Right lobe of liver (tissue), 6 donors: ENCODE data around the gene RECK. TPM values are rescaled to one million over a fixed set of nuclear protein-coding genes. Genes with fewer than 3 reads are reported as not detected.

ENCODE experiments used
- ATAC-seq, 4 donors: fragments of 200-7000 bp; cut with Tn5 transposase; one replicate each; pipeline ENCODE4 v1.9.1; 2020; ENCODE audit warnings: mild to moderate bottlenecking in 4 of 4, moderate library complexity in 4 of 4
- DNase-seq, 3 donors: peaks; one replicate each; pipeline ENCODE4 v3.0.0-alpha.2; 2020
- H3K27ac ChIP-seq, 3 donors: fragments of 200-600 bp; one replicate each; pipeline ENCODE4 v1.8.0; 2022
- H3K27me3 ChIP-seq, 2 donors: fragments of 200-600 bp; one replicate each; pipeline ENCODE4 v1.8.0; 2022
- H3K36me3 ChIP-seq, 4 donors: fragments of 200-600 bp; sonication (generic) in 1 of 4; one replicate each; pipeline versions ENCODE4 v1.5.1 to v1.8.0; 2017 to 2022; ENCODE audit warnings: control low read depth in 1 of 4
- H3K4me1 ChIP-seq, 4 donors: fragments of 200-600 bp; sonication (generic) in 1 of 4; one replicate each; pipeline versions ENCODE4 v1.5.1 to v1.8.0; 2017 to 2022; ENCODE audit warnings: control low read depth in 1 of 4
- H3K4me3 ChIP-seq, 3 donors: fragments of 200-600 bp; one replicate each; pipeline ENCODE4 v1.8.0; 2022
- H3K9me3 ChIP-seq, 4 donors: fragments of 200-600 bp; sonication (generic) in 1 of 4; one replicate each; pipeline versions ENCODE4 v1.5.1 to v1.8.0; 2017 to 2022; ENCODE audit warnings: control low read depth in 1 of 4
- CTCF ChIP-seq, 4 donors: fragments of 200-600 bp in 3 of 4; fragments of 450-650 bp in 1 of 4; IDR thresholded peaks; one replicate each; pipeline versions ENCODE4 v1.5.1 to v1.8.0; 2016 to 2022; ENCODE audit warnings: antibody characterized with exemption in 4 of 4, mild to moderate bottlenecking in 2 of 4
- POLR2A ChIP-seq: fragments of 450-650 bp; IDR thresholded peaks from one replicate; pipeline ENCODE4 v1.6.1; 2017; ENCODE audit warnings: antibody characterized with exemption, mild to moderate bottlenecking
- WGBS: methylation state at CpG from one replicate; pipeline ENCODE4 v1.1.6; 2018; ENCODE audit warnings: low coverage, low lambda C conversion rate; ENCODE audit not compliant: insufficient coverage; ENCODE audit errors: missing lambda C conversion rate; 5-methylcytosine and 5-hydroxymethylcytosine counted together
- intact Hi-C, 2 donors: fragments of 100-400 bp; cut with DNase I; formaldehyde crosslinking; loops; one replicate each; pipeline versions ENCODE4 v1.11.2 to v1.14.1; 2022
- total RNA-seq, 6 experiments: library from RNA; depleted of rRNA in 2 of 6; stranded (reverse); fragments of >200 nt in 2 of 6; fragmentation: NEBNext Ultra II Directional in 3 of 6; extraction: Animal tissue kit (Norgen Biotek cat#: 25700) in 3 of 6; gene quantifications; one replicate each; pipeline versions ENCODE4 v1.1.0 to v1.2.4, GENCODE V29; 2016 to 2023
- donor health status: DM: no; HTN: yes; CAD: no.
- donor health status: DM: no; HTN: no; CAD: no.
- donor health status: DM: no; HTN: no; CAD: no.
- donor health status: DM: no; HTN: yes; CAD: no.
- donor health status: DM: no; HTN: yes; CAD: no.

RECK gene
- total RNA-seq, 6 experiments from 2014 or later, result 2.0 to 6.2 (median 2.6) TPM

- WGBS, result 68% methylated on average over 6 of the region's 7 CpGs
- ATAC-seq, result no peak
- intact Hi-C loops, result no loop called here
- TF ChIP-seq POLR2A, result no peak
- no peak for TF ChIP-seq CTCF (IDR thresholded peaks at IDR 0.05)
- Histone ChIP-seq H3K27me3 (no peaks in the 10 kb centered on the region), H3K4me1 (no peaks in the 10 kb centered on the region), H3K36me3 (peaks cover 0 to 6% (median 0%) of the 10 kb centered on the region in 4 donors), H3K27ac (no peak overlapping the region), H3K9me3 (no peaks in the 10 kb centered on the region), H3K4me3 (no peak overlapping the region)
- no peak for DNase-seq
Observed at GRCh38 chr9:36121971-36122370, 85.3 kb downstream of the RECK start.

- Histone ChIP-seq H3K27me3 (no peaks in the 10 kb centered on the region), H3K4me3 (no peak overlapping the region), H3K36me3 (peaks cover 0 to 4% (median 0%) of the 10 kb centered on the region in 4 donors), H3K27ac (no peak overlapping the region), H3K9me3 (no peaks in the 10 kb centered on the region), H3K4me1 (no peaks in the 10 kb centered on the region)
- WGBS, result 67% methylated on average over 2 of the region's 2 CpGs
- ATAC-seq (no peak), DNase-seq (no peak)
- intact Hi-C loops, result no loop called here
- TF ChIP-seq CTCF (IDR thresholded peaks at IDR 0.05), result no peak
- TF ChIP-seq POLR2A, result no peak
Observed at GRCh38 chr9:36123515-36123914, 86.8 kb downstream of the RECK start.

DNA sequence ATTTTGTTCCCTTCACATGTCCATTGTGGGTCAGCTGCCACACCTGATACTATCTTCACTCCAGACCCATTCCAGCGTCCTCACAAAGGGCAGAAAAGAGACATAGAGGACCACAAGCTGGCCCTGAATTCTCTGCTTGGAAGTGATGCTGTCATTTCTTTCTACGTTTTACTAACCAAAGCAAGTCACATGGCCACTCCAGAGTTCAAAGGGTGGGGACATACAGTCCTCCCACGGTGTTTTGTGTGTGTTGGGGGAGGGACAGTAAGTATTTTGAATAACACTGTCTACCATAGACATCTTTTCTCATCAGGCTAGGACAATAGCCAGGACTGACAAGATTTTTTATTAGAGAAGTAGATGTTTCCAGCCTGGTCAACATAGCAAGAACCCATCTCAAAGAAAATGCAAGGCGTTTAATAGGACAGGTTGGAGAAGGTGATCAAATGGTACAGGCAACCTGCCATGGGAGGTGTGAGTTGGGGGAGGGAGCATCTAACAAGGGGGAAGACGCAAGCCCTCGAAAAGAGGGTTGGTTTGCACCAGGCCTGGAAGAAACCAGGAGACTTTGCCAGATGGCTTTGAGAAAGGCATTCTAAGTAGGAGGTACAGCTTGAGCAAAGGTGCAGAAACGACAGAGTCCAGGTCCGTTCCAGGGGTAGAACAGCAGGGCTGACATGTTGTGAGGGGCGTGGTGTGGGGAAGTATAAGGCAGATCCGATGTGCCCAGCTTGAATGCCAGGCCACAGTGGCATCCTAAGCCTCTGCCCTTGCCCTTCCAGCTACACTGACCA is 88.5 kb downstream of the RECK start:
- intact Hi-C loops, result no loop called here
- WGBS, result 52% methylated on average over 6 of the region's 10 CpGs
- ATAC-seq, result peak in 3 of 4 donors; percentile 15 to 57 (median 30)

DNA sequence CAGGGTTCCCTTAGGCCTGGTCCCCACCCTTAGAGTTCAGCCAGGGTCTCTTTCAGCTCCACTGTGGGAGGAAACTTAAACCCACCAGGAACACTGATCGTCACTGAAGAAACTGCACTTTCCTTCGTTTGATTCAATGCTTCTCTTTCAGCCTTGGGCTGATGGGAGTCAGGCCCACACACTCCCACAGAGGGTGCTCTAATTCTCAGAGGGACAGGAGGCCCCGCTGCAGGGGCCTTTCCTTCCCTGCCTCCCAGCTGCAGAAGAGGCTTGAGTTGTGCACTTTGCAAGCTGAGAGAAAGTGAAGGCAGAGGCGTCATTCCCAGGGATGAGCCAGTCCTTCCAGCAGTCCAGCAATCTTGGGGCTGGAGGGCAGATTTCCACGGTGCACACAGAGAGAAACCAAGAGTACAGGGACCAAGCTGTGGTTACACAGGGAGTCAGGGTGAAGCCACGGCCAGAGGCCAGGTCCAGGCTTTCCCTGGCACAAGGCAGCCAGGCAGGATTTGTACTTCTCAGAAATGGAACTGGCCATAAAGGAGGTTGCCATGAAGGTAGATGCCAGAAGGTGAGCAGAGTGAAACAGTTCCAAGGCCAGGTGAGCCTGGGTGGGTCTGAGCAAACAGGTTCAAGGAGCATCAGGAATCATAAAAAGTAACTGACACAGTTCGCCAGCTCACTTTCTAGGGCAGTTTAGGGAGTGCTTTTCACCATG is 89.5 kb downstream of the RECK start:
- Histone ChIP-seq H3K4me3 (no peak overlapping the region), H3K27ac (no peak overlapping the region), H3K4me1 (no peaks in the 10 kb centered on the region), H3K27me3 (no peaks in the 10 kb centered on the region), H3K36me3 (peaks cover 0 to 4% (median 0%) of the 10 kb centered on the region in 4 donors), H3K9me3 (no peaks in the 10 kb centered on the region)
- ATAC-seq (peak in 1 of 4 donors; percentile 22), DNase-seq (no peak)
- 74% methylated on average over 3 of the region's 7 CpGs for WGBS
- intact Hi-C loops, result no loop called here
- TF ChIP-seq CTCF (IDR thresholded peaks at IDR 0.05) (no peak), POLR2A (no peak)

More for the DNA sequence above, 88.5 kb downstream of the RECK start:
- H3K27ac ChIP-seq, result no peak overlapping the region
- no peaks in the 10 kb centered on the region for H3K27me3 ChIP-seq
- no peaks in the 10 kb centered on the region for H3K4me1 ChIP-seq
- no peak overlapping the region for H3K4me3 ChIP-seq
- DNase-seq, result no peak
- no peak for TF ChIP-seq POLR2A
- no peak for TF ChIP-seq CTCF (IDR thresholded peaks at IDR 0.05)
- H3K9me3 ChIP-seq, result no peaks in the 10 kb centered on the region
- H3K36me3 ChIP-seq, result peaks cover 0 to 4% (median 0%) of the 10 kb centered on the region in 4 donors
